T-cell (primary cell): Measurements from ENCODE around the gene TBXT. TPM values are rescaled to one million over a fixed set of nuclear protein-coding genes. Genes with fewer than 3 reads are reported as not detected.

Source experiments
- ATAC-seq, 4 experiments: fragments of 200-7000 bp in 3 of 4; fragments of 150-1000 bp in 1 of 4; cut with Tn5 transposase; replicated peaks in 1 of 4; 1 replicate in 3 of 4; 2 replicates in 1 of 4; pipeline ENCODE4 v1.10.0; 2021; ENCODE audit warnings: moderate library complexity in 3 of 4, mild to moderate bottlenecking in 2 of 4, moderate number of reproducible peaks in 1 of 4
- CTCF ChIA-PET, 2 donors: fragments of 300-600 bp; sonication (Branson Sonifier 250); formaldehyde crosslinking; loops; one replicate each; lab custom pipeline; 2022; ENCODE audit warnings: antibody characterized with exemption in 2 of 2; lab: Charles Lee
- POLR2A ChIA-PET, 2 donors: fragments of 300-600 bp; sonication (Branson Sonifier 250); formaldehyde crosslinking; loops; one replicate each; lab custom pipeline; 2022; ENCODE audit warnings: antibody characterized with exemption in 2 of 2; lab: Charles Lee
- DNase-seq, 35 experiments: peaks; one replicate each; pipeline versions ENCODE4 v3.0.0 to v3.0.0-alpha.2; 2013 to 2023
- H3K27ac ChIP-seq: one replicate; pipeline ENCODE4 v1.5.1; 2013; ENCODE audit warnings: low read length
- H3K27me3 ChIP-seq, 2 experiments: replicated peaks in 1 of 2; 1 replicate in 1 of 2; 2 replicates in 1 of 2; pipeline versions ENCODE4 v1.6.1 to v1.7.0; 2013; ENCODE audit warnings: low read length in 1 of 2, mixed read lengths in 1 of 2; ENCODE audit not compliant: control insufficient read depth in 2 of 2, insufficient read depth in 2 of 2; ENCODE audit errors: extremely low read depth in 1 of 2
- H3K36me3 ChIP-seq, 2 donors: 1 replicate in 1 of 2; 2 replicates in 1 of 2; pipeline versions ENCODE4 v1.6.1 to v1.7.0; 2013; ENCODE audit warnings: low read length in 1 of 2; ENCODE audit not compliant: control insufficient read depth in 2 of 2, insufficient read depth in 1 of 2; ENCODE audit errors: extremely low read depth in 1 of 2
- H3K4me1 ChIP-seq, 2 experiments: 1 replicate in 1 of 2; 2 replicates in 1 of 2; pipeline versions ENCODE4 v1.6.1 to v1.7.0; 2013; ENCODE audit warnings: low read length in 2 of 2, mixed read lengths in 1 of 2; ENCODE audit not compliant: insufficient read depth in 2 of 2, control insufficient read depth in 1 of 2; ENCODE audit errors: extremely low read depth in 1 of 2
- H3K4me3 ChIP-seq, 2 donors: 1 replicate in 1 of 2; 2 replicates in 1 of 2; pipeline versions ENCODE4 v1.5.1 to v1.7.0; 2013; ENCODE audit warnings: mild to moderate bottlenecking in 2 of 2, low read length in 1 of 2, moderate library complexity in 1 of 2; ENCODE audit not compliant: control insufficient read depth in 1 of 2; ENCODE audit errors: extremely low read depth in 1 of 2
- H3K9me3 ChIP-seq: 2 replicates; pipeline ENCODE4 v1.7.0; 2013
- H3K27ac Mint-ChIP-seq, 2 donors: one replicate each; pipeline ENCODE4 v1.8.0; 2020 to 2021; ENCODE audit warnings: mild to moderate bottlenecking in 2 of 2, mixed read lengths in 2 of 2
- H3K27me3 Mint-ChIP-seq, 2 donors: one replicate each; pipeline ENCODE4 v1.8.0; 2021 to 2022; ENCODE audit warnings: mixed read lengths in 2 of 2
- H3K36me3 Mint-ChIP-seq: one replicate; pipeline ENCODE4 v1.8.0; 2021; ENCODE audit warnings: mixed read lengths
- H3K4me1 Mint-ChIP-seq, 3 donors: one replicate each; pipeline ENCODE4 v1.8.0; 2020 to 2022; ENCODE audit warnings: mixed read lengths in 3 of 3, mild to moderate bottlenecking in 1 of 3
- H3K4me3 Mint-ChIP-seq, 3 donors: one replicate each; pipeline ENCODE4 v1.8.0; 2020 to 2022; ENCODE audit warnings: mild to moderate bottlenecking in 3 of 3, mixed read lengths in 3 of 3, moderate library complexity in 3 of 3
- H3K9me3 Mint-ChIP-seq, 3 donors: one replicate each; pipeline ENCODE4 v1.8.0; 2020 to 2022; ENCODE audit warnings: mixed read lengths in 3 of 3
- WGBS: methylation state at CpG from one replicate; pipeline ENCODE4 v1.1.5; 2013; ENCODE audit warnings: missing lambda C conversion rate; ENCODE audit not compliant: insufficient coverage; 5-methylcytosine and 5-hydroxymethylcytosine counted together
- total RNA-seq, 35 experiments: library from RNA in 6 of 35; stranded (reverse) in 6 of 35; fragments of 120-200 nt in 1 of 35; gene quantifications; one replicate each; pipeline versions ENCODE4 v1.2.1 to v1.2.4 and lab custom pipeline; 2013 to 2026

The TBXT gene
- total RNA-seq, 5 donors from 2014 or later (not counting 1 experiment from before 2014, with no cell fraction given): not detected

DNA sequence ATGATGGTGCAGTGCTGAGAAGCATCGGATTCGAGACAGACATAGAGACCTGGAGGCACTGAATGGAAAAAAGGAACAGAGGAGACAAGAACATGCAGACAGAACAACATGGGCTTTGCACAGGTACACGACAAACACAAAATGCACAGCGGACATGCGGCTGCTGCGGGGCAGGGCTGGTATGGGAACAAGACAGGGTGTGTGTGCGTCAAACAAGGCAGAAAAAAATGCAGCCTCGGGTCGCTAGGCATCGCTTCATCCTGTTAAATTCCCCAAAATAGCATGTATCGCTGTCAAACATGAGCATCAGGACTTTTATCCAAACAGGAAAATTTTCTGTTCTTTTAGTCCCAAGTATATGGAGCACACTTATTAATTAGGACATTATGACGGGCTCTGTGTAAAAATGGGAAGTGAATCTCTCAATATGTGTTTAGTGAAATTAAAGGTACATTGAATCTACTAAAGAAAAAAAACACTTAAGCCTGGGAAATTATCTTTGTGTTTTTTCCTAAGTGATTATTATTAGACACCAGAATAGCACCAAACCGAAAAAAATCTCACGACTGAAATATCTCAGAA, 36.1 kb upstream of the TBXT start:
- POLR2A ChIA-PET: interaction anchor here in 1 of 2 donors (0.6 kb wide), 1 partner anchor 234 kb away, joined by 3 read pairs; no protein-coding TSS in a partner anchor
- peaks cover 0 to 8% (median 0%) of the 10 kb centered on the region in 3 donors for H3K4me1 Mint-ChIP-seq
- H3K4me3 Mint-ChIP-seq: no peak overlapping the region
- H3K36me3 Mint-ChIP-seq: no peaks in the 10 kb centered on the region
- peaks cover 4 to 8% of the 10 kb centered on the region in 2 donors for H3K27me3 Mint-ChIP-seq
- no peak for ATAC-seq
- Histone ChIP-seq H3K27me3 (peaks cover 0 to 20% of the 10 kb centered on the region in 2 experiments), H3K9me3 (no peaks in the 10 kb centered on the region), H3K27ac (no peak overlapping the region), H3K36me3 (no peaks in the 10 kb centered on the region), H3K4me3 (no peak overlapping the region), H3K4me1 (peaks cover 0 to 2% of the 10 kb centered on the region in 2 experiments)
- 87% methylated on average over 6 of the region's 14 CpGs for WGBS
- no peak overlapping the region for H3K27ac Mint-ChIP-seq
- CTCF ChIA-PET: no interaction called here
- DNase-seq: no peak
- H3K9me3 Mint-ChIP-seq: no peaks in the 10 kb centered on the region

DNA sequence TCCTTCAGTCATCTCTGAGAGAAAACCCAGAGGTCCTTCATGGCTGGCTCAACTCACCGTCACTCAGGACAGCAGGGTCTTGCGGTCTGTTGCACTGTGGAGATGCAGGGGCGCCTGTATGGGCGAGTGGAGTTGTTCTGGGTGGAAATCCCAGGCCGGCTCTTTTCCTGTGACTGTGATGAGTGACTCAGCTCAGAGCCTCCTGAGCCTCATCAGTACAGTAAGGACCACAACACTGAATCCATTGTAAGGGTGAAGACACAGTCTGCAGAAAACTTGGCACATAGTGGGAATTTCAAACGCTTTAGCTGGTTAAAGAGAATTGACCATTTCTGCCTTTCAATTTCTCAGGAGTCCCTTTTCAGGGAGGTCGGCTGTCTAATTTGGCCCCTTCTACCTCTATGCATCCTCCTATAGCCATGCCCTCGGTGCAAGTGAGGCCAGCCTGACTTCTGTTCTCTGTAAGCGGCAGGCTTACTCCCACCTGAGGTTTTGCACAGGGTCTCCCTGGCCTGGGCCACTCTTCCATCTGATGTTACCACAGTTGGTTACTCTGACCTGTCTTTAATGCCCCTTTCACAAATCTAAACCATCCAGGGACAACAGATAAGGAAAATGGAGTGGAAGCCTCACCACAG, 35.5 kb upstream of the TBXT start:
- Mint-ChIP-seq H3K9me3 (no peaks in the 10 kb centered on the region), H3K27ac (no peak overlapping the region), H3K36me3 (no peaks in the 10 kb centered on the region), H3K4me3 (no peak overlapping the region), H3K27me3 (peaks cover 5 to 8% of the 10 kb centered on the region in 2 donors), H3K4me1 (peaks cover 0 to 8% (median 0%) of the 10 kb centered on the region in 3 donors)
- Histone ChIP-seq H3K4me3 (no peak overlapping the region), H3K4me1 (peaks cover 0 to 2% of the 10 kb centered on the region in 2 experiments), H3K27me3 (peaks cover 0 to 20% of the 10 kb centered on the region in 2 experiments), H3K9me3 (no peaks in the 10 kb centered on the region), H3K27ac (no peak overlapping the region), H3K36me3 (no peaks in the 10 kb centered on the region)
- ChIA-PET CTCF (no interaction called here), POLR2A (no interaction called here)
- WGBS: 86% methylated on average over 7 of the region's 9 CpGs
- DNase-seq (no peak), ATAC-seq (no peak)

- no peaks in the 10 kb centered on the region for H3K9me3 Mint-ChIP-seq
- H3K4me1 Mint-ChIP-seq: peaks cover 0 to 8% (median 0%) of the 10 kb centered on the region in 3 donors
- peak overlapping the region in 1 of 3 donors; percentile 1 for H3K4me3 Mint-ChIP-seq
- H3K27me3 Mint-ChIP-seq: peaks cover 6 to 8% of the 10 kb centered on the region in 2 donors
- peaks cover 0 to 2% of the 10 kb centered on the region in 2 experiments for H3K4me1 ChIP-seq
- H3K9me3 ChIP-seq: no peaks in the 10 kb centered on the region
- ChIA-PET POLR2A (no interaction called here), CTCF (no interaction called here)
- H3K27me3 ChIP-seq: peaks cover 0 to 17% of the 10 kb centered on the region in 2 experiments
- H3K27ac Mint-ChIP-seq: no peak overlapping the region
- WGBS: 90% methylated on average over 5 of the region's 9 CpGs
- ATAC-seq: no peak
- H3K36me3 ChIP-seq: no peaks in the 10 kb centered on the region
- DNase-seq: no peak
- no peaks in the 10 kb centered on the region for H3K36me3 Mint-ChIP-seq
- H3K4me3 ChIP-seq: no peak overlapping the region
- H3K27ac ChIP-seq: no peak overlapping the region
Observed at GRCh38 chr6:166202321-166202733, 34.7 kb upstream of the TBXT start.

DNA sequence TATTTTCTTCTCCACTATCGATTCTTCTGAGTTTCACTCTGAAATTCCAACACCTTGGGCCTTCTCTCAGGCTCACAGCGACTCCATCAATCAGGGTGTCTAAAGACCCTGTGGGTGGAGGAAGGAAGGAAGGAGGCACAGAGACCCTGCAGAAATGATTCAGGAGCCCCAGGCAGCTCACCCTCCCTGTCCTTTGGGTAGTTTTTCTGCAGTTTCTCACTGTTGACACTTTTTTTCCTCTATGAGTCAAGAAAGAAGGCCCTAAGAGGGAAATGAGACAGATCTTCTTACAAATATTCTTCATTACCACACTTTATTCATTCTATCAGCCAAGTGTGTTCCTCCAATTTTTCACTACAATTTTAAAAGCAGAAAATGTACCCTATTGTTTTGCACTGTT, 34.2 kb upstream of the TBXT start:
- ChIA-PET CTCF (no interaction called here), POLR2A (no interaction called here)
- H3K27me3 ChIP-seq: peaks cover 0 to 20% of the 10 kb centered on the region in 2 experiments
- no CpG with 5 or more reads among the region's 2 CpGs for WGBS
- no peaks in the 10 kb centered on the region for H3K9me3 ChIP-seq
- DNase-seq: no peak
- Mint-ChIP-seq H3K27ac (no peak overlapping the region), H3K4me3 (peak overlapping the region in 1 of 3 donors; percentile 1), H3K9me3 (no peaks in the 10 kb centered on the region), H3K27me3 (peaks cover 6% of the 10 kb centered on the region in 2 donors), H3K4me1 (peaks cover 0 to 4% (median 0%) of the 10 kb centered on the region in 3 donors), H3K36me3 (no peaks in the 10 kb centered on the region)
- no peaks in the 10 kb centered on the region for H3K36me3 ChIP-seq
- no peak overlapping the region for H3K27ac ChIP-seq
- no peak for ATAC-seq
- peaks cover 0 to 2% of the 10 kb centered on the region in 2 experiments for H3K4me1 ChIP-seq
- no peak overlapping the region for H3K4me3 ChIP-seq

- H3K4me1 Mint-ChIP-seq: peaks cover 0 to 2% (median 0%) of the 10 kb centered on the region in 3 donors
- Histone ChIP-seq H3K36me3 (no peaks in the 10 kb centered on the region), H3K27ac (no peak overlapping the region), H3K9me3 (no peaks in the 10 kb centered on the region), H3K4me1 (no peaks in the 10 kb centered on the region), H3K27me3 (peaks cover 0 to 17% of the 10 kb centered on the region in 2 experiments), H3K4me3 (no peak overlapping the region)
- H3K4me3 Mint-ChIP-seq: no peak overlapping the region
- 75% methylated on average over 4 of the region's 5 CpGs for WGBS
- ChIA-PET CTCF (no interaction called here), POLR2A (no interaction called here)
- ATAC-seq: no peak
- DNase-seq: no peak
- H3K36me3 Mint-ChIP-seq: no peaks in the 10 kb centered on the region
- no peaks in the 10 kb centered on the region for H3K9me3 Mint-ChIP-seq
- peaks cover 0 to 6% of the 10 kb centered on the region in 2 donors for H3K27me3 Mint-ChIP-seq
- H3K27ac Mint-ChIP-seq: no peak overlapping the region
Observed at GRCh38 chr6:166197361-166197760, 29.7 kb upstream of the TBXT start.

- CTCF ChIA-PET: no interaction called here
- POLR2A ChIA-PET: no interaction called here
- peaks cover 0 to 6% of the 10 kb centered on the region in 2 donors for H3K27me3 Mint-ChIP-seq
- H3K4me3 Mint-ChIP-seq: no peak overlapping the region
- DNase-seq: no peak
- H3K4me1 Mint-ChIP-seq: no peaks in the 10 kb centered on the region
- Histone ChIP-seq H3K9me3 (no peaks in the 10 kb centered on the region), H3K36me3 (no peaks in the 10 kb centered on the region), H3K4me3 (no peak overlapping the region), H3K27me3 (peaks cover 0 to 17% of the 10 kb centered on the region in 2 experiments), H3K4me1 (no peaks in the 10 kb centered on the region), H3K27ac (no peak overlapping the region)
- no peak for ATAC-seq
- H3K9me3 Mint-ChIP-seq: no peaks in the 10 kb centered on the region
- H3K27ac Mint-ChIP-seq: no peak overlapping the region
- 85% methylated on average over 9 of the region's 10 CpGs for WGBS
- no peaks in the 10 kb centered on the region for H3K36me3 Mint-ChIP-seq
Observed at GRCh38 chr6:166195860-166196238, 28.2 kb upstream of the TBXT start.
